Activated B cell treated with CpG ODN at 0.5 μM for 24 hours (primary cell): ENCODE data around the gene HSP90AB1. TPM values are rescaled to one million over a fixed set of nuclear protein-coding genes. Genes with fewer than 3 reads are reported as not detected.

Source experiments
- total RNA-seq: library from RNA; stranded (reverse); gene quantifications from 2 replicates; pipeline ENCODE4 v1.2.3, GENCODE V29; 2022

HSP90AB1 gene
- total RNA-seq, 1 donor from 2014 or later = 1,222 TPM

Other genes starting within 250 kb of the HSP90AB1 start
- 40.5 and 45.5 TPM in 2 replicates for gene MRPL14, start 119.6 kb upstream of the HSP90AB1 start, total RNA-seq
- 12.3 and 13.9 TPM in 2 replicates for gene TMEM63B, start 119.5 kb upstream of the HSP90AB1 start, total RNA-seq
- gene CAPN11, start 88.3 kb upstream of the HSP90AB1 start, total RNA-seq = not detected in 2 replicates
- gene MYMX, start 30.2 kb upstream of the HSP90AB1 start, total RNA-seq = not detected in 2 replicates
- 15.0 and 17.3 TPM in 2 replicates for gene SLC29A1, start 23.5 kb upstream of the HSP90AB1 start, total RNA-seq
- 27.0 and 29.1 TPM in 2 replicates for gene SLC35B2, start 10.4 kb downstream of the HSP90AB1 start, total RNA-seq
- gene NFKBIE, start 18.4 kb downstream of the HSP90AB1 start, total RNA-seq = 94.7 and 99.2 TPM in 2 replicates
- gene TMEM151B, start 23.3 kb downstream of the HSP90AB1 start, total RNA-seq = 0.10 TPM in 1 of 2 replicates, not detected in the other
- 19.1 and 22.4 TPM in 2 replicates for gene AARS2, start 66.2 kb downstream of the HSP90AB1 start, total RNA-seq
- not detected in 2 replicates for gene SPATS1, start 95.5 kb downstream of the HSP90AB1 start, total RNA-seq
- 20.0 and 20.2 TPM in 2 replicates for gene CDC5L, start 140.6 kb downstream of the HSP90AB1 start, total RNA-seq